COLO668 (cell line): Measurements from ENCODE around the gene KCNJ1.

Experiments
- DNase-seq: peaks from one replicate; lab custom pipeline; 2025; ENCODE audit not compliant: unreplicated experiment; lab: John Stamatoyannopoulos, UW

Gene KCNJ1

GRCh38 chr11:128852327-128853023 lies 14.6 kb downstream of the KCNJ1 start:
- no peak for DNase-seq

GRCh38 chr11:128848815-128849455 lies 18.2 kb downstream of the KCNJ1 start:
- peak; percentile 54 for DNase-seq

GRCh38 chr11:128846985-128847384 lies 20.1 kb downstream of the KCNJ1 start:
- no peak for DNase-seq

- no peak for DNase-seq
Measured at GRCh38 chr11:128845334-128845780, 21.7 kb downstream of the KCNJ1 start.

GRCh38 chr11:128843198-128843785 lies 23.8 kb downstream of the KCNJ1 start:
- DNase-seq = no peak

- DNase-seq = no peak
Measured at GRCh38 chr11:128841461-128842072, 25.5 kb downstream of the KCNJ1 start.

- no peak for DNase-seq
Measured at GRCh38 chr11:128840783-128841182, 26.3 kb downstream of the KCNJ1 start.

GRCh38 chr11:128840137-128840536 lies 27.0 kb downstream of the KCNJ1 start:
- DNase-seq = no peak

- no peak for DNase-seq
Measured at GRCh38 chr11:128839081-128839480, 28.0 kb downstream of the KCNJ1 start.

GRCh38 chr11:128837627-128838026 lies 29.5 kb downstream of the KCNJ1 start:
- no peak for DNase-seq

- no peak for DNase-seq
Measured at GRCh38 chr11:128835741-128836430, 31.2 kb downstream of the KCNJ1 start.

- DNase-seq = no peak
Measured at GRCh38 chr11:128834157-128834556, 32.9 kb downstream of the KCNJ1 start.

- DNase-seq = no peak
Measured at GRCh38 chr11:128832121-128832497, 35.0 kb downstream of the KCNJ1 start.

GRCh38 chr11:128831174-128832120 lies 35.6 kb downstream of the KCNJ1 start:
- DNase-seq = peak; percentile 77

GRCh38 chr11:128830290-128831173 lies 36.6 kb downstream of the KCNJ1 start:
- no peak for DNase-seq

GRCh38 chr11:128828350-128828749 lies 38.7 kb downstream of the KCNJ1 start:
- no peak for DNase-seq

- no peak for DNase-seq
Measured at GRCh38 chr11:128827191-128827893, 39.8 kb downstream of the KCNJ1 start.

GRCh38 chr11:128825050-128825784 lies 41.9 kb downstream of the KCNJ1 start:
- no peak for DNase-seq
